GM03348 (cell line): ENCODE results near the gene PLEK.
"Not testable (repeated sequence)": the region's sequence is repeated elsewhere in the genome, so short reads cannot be mapped to it uniquely, and the experiment has no call there.

Experiments
- DNase-seq: peaks from one replicate; pipeline ENCODE4 v3.0.0; 2012; ENCODE audit warnings: low spot score

PLEK gene

GRCh38 chr2:68385220-68385906, 20.3 kb downstream of the PLEK start:
- no peak for DNase-seq

GRCh38 chr2:68385907-68386287, 20.8 kb downstream of the PLEK start:
- DNase-seq, result no peak

- DNase-seq, result no peak
Measured at GRCh38 chr2:68386365-68386764, 21.3 kb downstream of the PLEK start.

GRCh38 chr2:68387408-68388350, 22.6 kb downstream of the PLEK start:
- no peak for DNase-seq

- no peak for DNase-seq
Measured at GRCh38 chr2:68388358-68388757, 23.3 kb downstream of the PLEK start.

- no peak for DNase-seq
Measured at GRCh38 chr2:68388772-68389171, 23.7 kb downstream of the PLEK start.

- DNase-seq, result no peak
Measured at GRCh38 chr2:68390114-68390513, 25.0 kb downstream of the PLEK start.

GRCh38 chr2:68390586-68390985, 25.5 kb downstream of the PLEK start:
- no peak for DNase-seq

- DNase-seq, result no peak
Measured at GRCh38 chr2:68391099-68391498, 26.0 kb downstream of the PLEK start.

GRCh38 chr2:68391869-68392268, 26.8 kb downstream of the PLEK start:
- no peak for DNase-seq

- no peak for DNase-seq
Measured at GRCh38 chr2:68396093-68396492, 31.0 kb downstream of the PLEK start.

GRCh38 chr2:68397704-68398263, 32.7 kb downstream of the PLEK start:
- not testable (repeated sequence) for DNase-seq

GRCh38 chr2:68403199-68403644, 38.1 kb downstream of the PLEK start:
- DNase-seq, result no peak

GRCh38 chr2:68404164-68404563, 39.1 kb downstream of the PLEK start:
- DNase-seq, result no peak

GRCh38 chr2:68404893-68405799, 40.1 kb downstream of the PLEK start:
- no peak for DNase-seq

- DNase-seq, result no peak
Measured at GRCh38 chr2:68411397-68412126, 46.5 kb downstream of the PLEK start.

GRCh38 chr2:68412127-68412819, 47.2 kb downstream of the PLEK start:
- no peak for DNase-seq

GRCh38 chr2:68413466-68413865, 48.4 kb downstream of the PLEK start:
- no peak for DNase-seq

GRCh38 chr2:68414452-68414851, 49.4 kb downstream of the PLEK start:
- DNase-seq, result no peak

GRCh38 chr2:68414876-68415275, 49.8 kb downstream of the PLEK start:
- no peak for DNase-seq

- no peak for DNase-seq
Measured at GRCh38 chr2:68415521-68415920, 50.4 kb downstream of the PLEK start.
